Trophoblast cell (in vitro differentiated cells and primary cell): ENCODE results near the gene TMEM106B.

Source experiments
- DNase-seq, 2 donors: peaks; one replicate each; pipeline ENCODE4 v3.0.0-alpha.2; 2016
- H2AFZ ChIP-seq: 2 replicates; pipeline ENCODE4 v1.6.1; 2013; ENCODE audit warnings: low read length, moderate library complexity, mild to moderate bottlenecking; ENCODE audit not compliant: insufficient read depth, poor library complexity
- H2AK5ac ChIP-seq: 2 replicates; pipeline ENCODE4 v1.6.1; 2013; ENCODE audit warnings: mild to moderate bottlenecking, low read length
- H2BK120ac ChIP-seq: 2 replicates; pipeline ENCODE4 v1.6.1; 2013; ENCODE audit warnings: low read length, mild to moderate bottlenecking, moderate library complexity; ENCODE audit not compliant: insufficient read depth, poor library complexity
- H2BK12ac ChIP-seq: 2 replicates; pipeline ENCODE4 v1.6.1; 2013; ENCODE audit warnings: mild to moderate bottlenecking, low read length, moderate library complexity
- H2BK5ac ChIP-seq: 2 replicates; pipeline ENCODE4 v1.6.1; 2013; ENCODE audit warnings: low read length, low read depth, moderate library complexity, mild to moderate bottlenecking; ENCODE audit not compliant: poor library complexity
- H3K14ac ChIP-seq: 2 replicates; pipeline ENCODE4 v1.6.1; 2013; ENCODE audit warnings: mild to moderate bottlenecking, low read length
- H3K18ac ChIP-seq: 2 replicates; pipeline ENCODE4 v1.6.1; 2013; ENCODE audit warnings: mild to moderate bottlenecking, low read length
- H3K23ac ChIP-seq: 2 replicates; pipeline ENCODE4 v1.6.1; 2013; ENCODE audit warnings: low read length
- H3K27ac ChIP-seq: 2 replicates; pipeline ENCODE4 v1.5.1; 2013; ENCODE audit warnings: low read depth, mild to moderate bottlenecking, inconsistent platforms, low read length, moderate library complexity
- H3K27me3 ChIP-seq: 2 replicates; pipeline ENCODE4 v1.6.1; 2013; ENCODE audit warnings: inconsistent platforms, mild to moderate bottlenecking, low read length, moderate library complexity; ENCODE audit not compliant: insufficient read depth
- H3K36me3 ChIP-seq, 2 experiments: 1 replicate in 1 of 2; 2 replicates in 1 of 2; pipeline ENCODE4 v1.6.1; 2013; ENCODE audit warnings: low read length in 2 of 2, mild to moderate bottlenecking in 2 of 2, moderate library complexity in 1 of 2; ENCODE audit not compliant: insufficient read depth in 2 of 2, control insufficient read depth in 1 of 2
- H3K4ac ChIP-seq: 2 replicates; pipeline ENCODE4 v1.6.1; 2013; ENCODE audit warnings: low read depth, mild to moderate bottlenecking, low read length, moderate library complexity
- H3K4me1 ChIP-seq, 2 experiments: 1 replicate in 1 of 2; 2 replicates in 1 of 2; pipeline ENCODE4 v1.6.1; 2013; ENCODE audit warnings: low read length in 2 of 2, mild to moderate bottlenecking in 2 of 2, moderate library complexity in 1 of 2; ENCODE audit not compliant: insufficient read depth in 2 of 2, control insufficient read depth in 1 of 2
- H3K4me2 ChIP-seq: 2 replicates; pipeline ENCODE4 v1.6.1; 2013; ENCODE audit warnings: inconsistent platforms, mild to moderate bottlenecking, low read length, moderate library complexity
- H3K4me3 ChIP-seq: 2 replicates; pipeline ENCODE4 v1.5.1; 2013; ENCODE audit warnings: mild to moderate bottlenecking, low read depth, low read length, inconsistent platforms
- H3K79me1 ChIP-seq: one replicate; pipeline ENCODE4 v1.6.1; 2013; ENCODE audit warnings: low read length
- H3K79me2 ChIP-seq: 2 replicates; pipeline ENCODE4 v1.6.1; 2013; ENCODE audit warnings: low read length, mild to moderate bottlenecking; ENCODE audit not compliant: control insufficient read depth, insufficient read depth, poor library complexity
- H3K9ac ChIP-seq: 2 replicates; pipeline ENCODE4 v1.6.1; 2013; ENCODE audit warnings: mild to moderate bottlenecking, low read length
- H3K9me3 ChIP-seq: 2 replicates; pipeline ENCODE4 v1.6.1; 2013; ENCODE audit warnings: low read depth, mild to moderate bottlenecking, control low read depth, inconsistent platforms, low read length; ENCODE audit not compliant: insufficient read depth
- H4K12ac ChIP-seq: 2 replicates; pipeline ENCODE4 v1.6.1; 2013; ENCODE audit warnings: low read depth, mild to moderate bottlenecking, low read length, moderate library complexity
- H4K8ac ChIP-seq: 2 replicates; pipeline ENCODE4 v1.6.1; 2013; ENCODE audit warnings: low read depth, mild to moderate bottlenecking, low read length, moderate library complexity
- H4K91ac ChIP-seq: one replicate; pipeline ENCODE4 v1.6.1; 2013; ENCODE audit warnings: low read depth, mild to moderate bottlenecking, low read length, moderate library complexity
- WGBS: extraction: QIAGEN DNeasy Blood & Tissue Kit; methylation state at CpG from one replicate; pipeline ENCODE4 v1.1.7; 2013; ENCODE audit warnings: missing lambda C conversion rate; ENCODE audit not compliant: insufficient read length, insufficient coverage; ENCODE audit errors: extremely low coverage; 5-methylcytosine and 5-hydroxymethylcytosine counted together

Gene TMEM106B

GRCh38 chr7:12228024-12228423 is 16.9 kb downstream of the TMEM106B start:
- Histone ChIP-seq H3K14ac (no peak overlapping the region), H3K4me1 (no peaks in the 10 kb centered on the region), H3K18ac (no peak overlapping the region), H3K27ac (no peak overlapping the region), H3K9ac (no peak overlapping the region), H2AK5ac (no peak overlapping the region), H4K8ac (no peak overlapping the region), H4K12ac (no peak overlapping the region), H4K91ac (no peak overlapping the region), H3K4me3 (no peak overlapping the region), H2AFZ (no peak overlapping the region), H3K79me2 (no peaks in the 10 kb centered on the region), H3K4me2 (no peak overlapping the region), H2BK120ac (no peak overlapping the region), H3K23ac (no peak overlapping the region), H3K27me3 (no peaks in the 10 kb centered on the region), H3K9me3 (no peaks in the 10 kb centered on the region), H3K4ac (no peak overlapping the region), H2BK12ac (no peak overlapping the region), H3K79me1 (no peaks in the 10 kb centered on the region), H3K36me3 (peaks cover 3 to 4% of the 10 kb centered on the region in 2 experiments), H2BK5ac (no peak overlapping the region)
- DNase-seq, result no peak

- Histone ChIP-seq H3K79me1 (no peaks in the 10 kb centered on the region), H3K79me2 (no peaks in the 10 kb centered on the region), H4K91ac (no peak overlapping the region), H2BK120ac (no peak overlapping the region), H2BK5ac (no peak overlapping the region), H4K12ac (no peak overlapping the region), H2AFZ (no peak overlapping the region), H3K4me2 (no peak overlapping the region), H3K23ac (no peak overlapping the region), H3K14ac (no peak overlapping the region), H3K36me3 (peaks cover 3 to 4% of the 10 kb centered on the region in 2 experiments), H3K9ac (no peak overlapping the region), H4K8ac (no peak overlapping the region), H3K4ac (no peak overlapping the region), H2BK12ac (no peak overlapping the region), H3K27me3 (no peaks in the 10 kb centered on the region), H3K9me3 (no peaks in the 10 kb centered on the region), H3K18ac (no peak overlapping the region), H2AK5ac (no peak overlapping the region), H3K4me1 (no peaks in the 10 kb centered on the region), H3K4me3 (no peak overlapping the region), H3K27ac (no peak overlapping the region)
- DNase-seq, result peak in 1 of 2 donors; percentile 35
Observed at GRCh38 chr7:12229046-12229445, 18.0 kb downstream of the TMEM106B start.

- H2AK5ac ChIP-seq, result no peak overlapping the region
Observed at GRCh38 chr7:12231097-12231496, 20.0 kb downstream of the TMEM106B start.

GRCh38 chr7:12233175-12233574 is 22.1 kb downstream of the TMEM106B start:
- no peak overlapping the region for H3K4me3 ChIP-seq
- H3K9ac ChIP-seq, result no peak overlapping the region
- no peak overlapping the region for H3K4ac ChIP-seq
- H3K79me1 ChIP-seq, result no peaks in the 10 kb centered on the region
- H2BK5ac ChIP-seq, result no peak overlapping the region
- H2BK120ac ChIP-seq, result no peak overlapping the region
- no peak overlapping the region for H3K23ac ChIP-seq
- no peaks in the 10 kb centered on the region for H3K27me3 ChIP-seq
- no peak overlapping the region for H4K91ac ChIP-seq
- no peak overlapping the region for H2AFZ ChIP-seq
- WGBS, result no CpG with 5 or more reads among the region's 2 CpGs
- H3K4me2 ChIP-seq, result no peak overlapping the region
- H3K14ac ChIP-seq, result no peak overlapping the region
- H3K9me3 ChIP-seq, result no peaks in the 10 kb centered on the region
- H3K4me1 ChIP-seq, result no peaks in the 10 kb centered on the region
- no peak overlapping the region for H3K18ac ChIP-seq
- no peak overlapping the region for H2BK12ac ChIP-seq
- no peak overlapping the region for H4K12ac ChIP-seq
- DNase-seq, result no peak
- no peak overlapping the region for H2AK5ac ChIP-seq
- H3K79me2 ChIP-seq, result no peaks in the 10 kb centered on the region
- H3K27ac ChIP-seq, result no peak overlapping the region
- H3K36me3 ChIP-seq, result peaks cover 3 to 4% of the 10 kb centered on the region in 2 experiments
- H4K8ac ChIP-seq, result no peak overlapping the region

More at GRCh38 chr7:12231097-12231496, 20.0 kb downstream of the TMEM106B start:
- Histone ChIP-seq H3K79me2 (no peaks in the 10 kb centered on the region), H4K91ac (no peak overlapping the region), H3K4me2 (no peak overlapping the region), H2BK12ac (no peak overlapping the region), H3K4ac (no peak overlapping the region), H2BK5ac (no peak overlapping the region), H3K27me3 (no peaks in the 10 kb centered on the region), H3K27ac (no peak overlapping the region), H3K4me3 (no peak overlapping the region), H3K36me3 (peaks cover 3 to 4% of the 10 kb centered on the region in 2 experiments), H3K4me1 (no peaks in the 10 kb centered on the region), H4K8ac (no peak overlapping the region), H2AFZ (no peak overlapping the region), H3K23ac (no peak overlapping the region), H3K79me1 (no peaks in the 10 kb centered on the region), H2BK120ac (no peak overlapping the region), H3K9me3 (no peaks in the 10 kb centered on the region), H4K12ac (no peak overlapping the region), H3K9ac (no peak overlapping the region), H3K14ac (no peak overlapping the region), H3K18ac (no peak overlapping the region)
- no peak for DNase-seq
- WGBS, result no CpG with 5 or more reads among the region's 2 CpGs
